HG02884 (cell line): Measurements from ENCODE around the gene KSR2.
"Not testable (repeated sequence)": the region's sequence is repeated elsewhere in the genome, so short reads cannot be mapped to it uniquely, and the experiment has no call there.

ENCODE experiments used
- ATAC-seq: cut with Tn5 transposase; IDR thresholded peaks from one replicate; pipeline ENCODE4 v1.9.1; 2021; ENCODE audit warnings: mild to moderate bottlenecking, moderate library complexity; ENCODE audit not compliant: unreplicated experiment

Gene KSR2

DNA sequence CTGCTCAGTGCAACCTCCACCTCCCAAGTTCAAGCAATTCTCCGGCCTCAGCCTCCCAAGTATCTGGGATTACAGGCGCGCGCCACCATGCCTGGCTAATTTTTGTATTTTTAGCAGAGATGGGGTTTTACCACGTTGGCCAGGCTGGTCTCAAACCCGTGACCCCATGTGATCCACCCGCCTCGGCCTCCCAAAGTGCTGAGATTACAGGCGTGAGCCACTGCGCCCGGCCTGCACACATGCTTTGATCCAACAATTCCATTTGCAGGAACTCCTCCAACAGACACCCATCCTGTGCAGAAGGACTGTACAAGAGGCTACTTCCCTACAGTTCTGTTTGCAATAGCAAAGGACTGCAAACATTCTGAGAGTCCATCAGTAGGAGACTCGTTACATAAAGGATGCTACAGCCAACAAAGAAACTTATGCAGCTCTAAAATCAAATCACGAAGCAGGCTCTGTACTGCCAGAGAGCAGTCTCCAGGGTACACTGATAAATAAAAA lies 108.0 kb downstream of the KSR2 start:
- ATAC-seq = not testable (repeated sequence)

DNA sequence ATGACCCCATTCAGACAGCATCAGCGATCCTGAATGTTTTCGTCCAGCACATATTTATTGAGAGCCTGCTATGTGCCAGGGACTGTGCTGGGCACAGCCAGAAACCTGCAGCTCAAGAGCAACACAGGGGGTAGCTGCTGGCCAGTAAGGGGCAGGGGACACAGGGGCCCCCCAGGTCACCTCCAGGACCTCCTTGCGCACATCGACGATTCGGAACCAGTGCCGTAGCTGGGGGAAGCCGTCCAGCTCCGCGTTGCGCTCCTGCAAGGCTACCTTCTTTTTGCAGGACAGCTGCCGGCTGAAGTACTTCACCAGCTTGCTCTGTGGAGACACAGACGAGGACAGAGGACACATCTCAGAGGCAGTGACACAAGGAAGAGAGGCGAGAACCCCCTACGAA lies 108.7 kb downstream of the KSR2 start:
- ATAC-seq = no peak

DNA sequence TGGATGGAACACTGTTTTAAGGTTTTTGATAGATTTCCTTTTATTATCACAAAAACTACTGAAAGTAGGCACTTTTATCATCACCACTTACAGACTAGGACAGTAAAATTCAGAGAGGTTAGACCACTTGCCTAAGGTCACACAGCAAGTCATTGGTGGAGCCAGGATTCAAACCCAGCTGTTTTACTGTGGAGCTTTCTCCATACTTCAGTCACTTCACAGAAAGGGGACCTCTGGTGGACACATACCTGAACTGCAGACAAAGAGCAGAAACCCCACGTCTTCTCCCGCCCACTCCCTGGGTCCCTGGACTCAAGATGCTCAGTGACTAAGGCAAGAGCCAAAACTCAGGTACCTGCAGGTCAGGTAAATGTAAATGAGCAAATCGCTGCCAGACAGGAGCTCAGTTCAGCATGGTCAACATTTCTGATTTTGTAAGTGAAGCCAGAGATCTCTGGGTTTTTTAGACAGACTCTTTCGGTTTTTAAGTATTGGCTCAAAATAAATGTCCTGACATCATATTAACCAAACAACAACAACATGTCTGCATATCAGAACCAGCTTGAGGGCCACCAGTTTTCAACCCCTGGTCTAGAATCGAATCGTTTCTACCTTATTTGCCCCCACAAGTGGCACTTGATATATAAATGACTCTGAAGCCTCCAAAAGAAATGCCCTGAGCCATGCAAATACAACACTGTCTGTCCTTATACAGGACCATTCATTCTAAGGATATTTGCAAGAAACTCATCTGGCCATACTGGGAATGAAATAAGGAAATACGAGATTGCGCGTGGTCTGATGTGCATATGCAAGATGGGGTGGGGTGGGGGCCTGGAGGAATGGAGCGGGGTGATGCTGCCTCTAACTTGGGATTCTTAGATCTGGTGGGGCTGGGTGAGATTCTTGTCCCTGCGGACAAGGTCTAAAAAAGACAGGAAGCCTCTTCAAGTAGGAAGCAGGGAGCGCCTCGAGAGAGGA lies 110.9 kb downstream of the KSR2 start:
- ATAC-seq = no peak

DNA sequence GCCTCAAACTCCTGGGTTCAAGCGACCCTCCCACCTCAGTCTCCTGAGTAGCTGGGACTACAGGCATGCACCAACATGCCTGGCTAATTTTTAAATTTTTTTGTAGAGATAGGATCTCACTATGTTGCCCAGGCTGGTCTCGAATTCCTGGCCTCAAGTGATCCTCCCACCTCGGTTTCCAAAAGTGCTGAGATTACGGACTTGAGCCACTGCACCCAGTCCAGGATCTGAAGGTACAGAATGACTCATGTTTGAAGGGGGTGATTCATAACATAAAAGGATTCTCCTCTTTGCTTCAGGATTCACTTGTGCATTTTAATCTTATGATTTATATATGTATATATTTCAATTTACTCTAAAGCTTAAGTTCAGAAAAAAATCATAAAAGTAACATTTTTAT lies 111.7 kb downstream of the KSR2 start:
- not testable (repeated sequence) for ATAC-seq

DNA sequence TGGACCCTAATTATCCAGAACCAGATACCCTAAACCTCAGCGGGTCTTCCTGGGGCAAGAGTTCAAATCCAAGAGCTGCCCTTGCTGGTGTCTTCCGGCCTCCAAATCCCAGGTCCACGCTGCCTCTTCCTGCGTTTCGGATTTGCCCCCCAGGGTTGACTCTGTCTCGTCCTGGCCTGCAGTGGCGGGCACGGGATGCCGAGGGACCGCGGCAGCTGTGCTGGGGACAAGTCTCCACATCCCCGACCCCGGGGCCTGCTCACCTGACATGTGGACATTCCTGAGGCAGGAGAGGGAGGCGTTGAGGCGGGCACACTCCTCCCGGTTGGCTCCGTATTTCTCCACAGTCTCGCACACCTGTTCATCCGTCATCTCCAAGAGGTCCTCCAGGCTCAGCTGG lies 113.6 kb downstream of the KSR2 start:
- ATAC-seq = no peak

DNA sequence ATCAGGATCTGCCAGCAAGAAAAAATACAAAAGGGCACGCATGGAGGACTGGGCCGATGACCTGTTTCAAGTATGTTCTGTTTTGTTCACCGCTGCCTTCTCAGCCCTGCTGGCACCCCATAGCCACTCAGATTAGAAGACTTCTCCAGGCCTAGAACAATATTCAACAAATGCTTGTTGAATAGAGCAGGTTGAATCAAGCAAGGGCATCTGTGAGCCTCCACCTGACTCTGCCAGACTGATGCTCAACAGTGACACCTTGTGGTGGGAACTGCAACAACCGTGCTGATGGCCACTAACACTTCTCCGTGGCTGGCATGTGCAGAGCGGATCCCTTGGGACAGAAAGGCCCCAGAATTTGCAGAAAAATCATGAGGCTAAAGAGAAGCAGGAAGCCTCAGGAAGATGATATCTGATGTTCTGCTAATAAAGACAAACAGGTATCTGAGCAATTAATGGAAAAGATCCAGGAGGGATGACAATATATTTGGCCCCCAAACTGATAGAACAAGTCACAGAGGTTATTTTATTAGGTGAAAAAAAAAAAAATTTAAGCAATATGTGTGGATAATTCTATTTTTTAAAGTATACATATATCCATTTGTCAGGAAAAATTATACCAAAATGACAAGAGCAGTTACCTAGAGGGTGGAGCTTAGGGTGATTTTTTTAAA lies 114.3 kb downstream of the KSR2 start:
- ATAC-seq = no peak

DNA sequence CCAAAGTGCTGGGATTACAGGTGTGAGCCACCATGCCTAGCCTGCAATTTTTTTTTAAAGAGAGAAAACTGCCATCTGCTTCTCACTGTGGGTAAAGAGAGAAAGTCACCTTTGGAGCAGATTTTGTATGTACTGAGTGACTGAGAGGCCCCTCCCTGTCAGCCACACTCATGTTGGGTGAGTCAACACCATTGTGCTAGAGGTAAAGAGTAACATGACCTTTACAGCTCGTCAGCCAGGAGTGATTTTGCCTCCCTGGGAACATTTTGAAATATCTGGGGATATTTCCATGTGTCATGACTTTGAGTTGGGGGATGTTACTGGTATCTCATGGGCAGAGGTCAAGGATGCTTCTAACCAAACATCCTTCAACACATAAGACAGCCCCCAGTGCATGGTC lies 115.2 kb downstream of the KSR2 start:
- no peak for ATAC-seq

DNA sequence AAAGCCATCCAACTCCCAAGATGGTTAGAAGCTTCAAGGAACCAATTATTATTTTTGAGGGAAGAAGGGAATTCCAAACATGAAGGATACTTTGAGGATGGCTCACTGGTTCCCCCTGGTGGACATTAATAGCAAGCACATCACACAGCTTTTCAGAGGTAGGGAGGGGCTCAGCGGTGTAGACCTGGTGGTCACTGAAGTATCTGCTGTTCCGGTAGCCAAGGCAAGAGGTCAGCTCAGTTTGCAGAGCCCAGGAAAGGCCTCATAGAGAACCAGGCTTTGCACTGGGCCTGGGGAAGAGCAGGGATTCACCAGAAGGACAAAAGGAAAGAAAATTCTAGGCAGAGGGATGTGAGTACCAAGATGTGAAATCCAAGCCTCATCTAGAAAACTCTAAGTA lies 118.7 kb downstream of the KSR2 start:
- no peak for ATAC-seq

DNA sequence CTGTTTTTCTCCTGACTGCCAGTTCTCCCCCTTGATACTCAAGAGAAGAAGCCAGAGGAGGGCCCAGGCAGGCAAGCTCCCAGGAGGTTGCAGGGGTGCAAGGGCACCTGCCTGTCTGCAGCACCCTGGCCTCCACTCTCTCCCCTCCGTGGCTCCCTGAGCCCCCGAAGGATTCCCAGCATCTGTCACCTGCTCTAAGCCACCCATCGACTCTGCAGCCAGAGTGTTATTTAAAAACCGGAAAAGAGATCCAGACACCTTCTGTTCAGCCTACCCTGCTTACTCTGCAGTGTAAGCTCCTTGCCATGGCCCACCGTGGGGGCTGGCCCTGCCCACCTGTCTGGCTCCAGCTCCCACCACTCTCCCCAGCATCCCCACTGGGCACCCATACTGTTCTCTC lies 121.4 kb downstream of the KSR2 start:
- ATAC-seq = no peak

DNA sequence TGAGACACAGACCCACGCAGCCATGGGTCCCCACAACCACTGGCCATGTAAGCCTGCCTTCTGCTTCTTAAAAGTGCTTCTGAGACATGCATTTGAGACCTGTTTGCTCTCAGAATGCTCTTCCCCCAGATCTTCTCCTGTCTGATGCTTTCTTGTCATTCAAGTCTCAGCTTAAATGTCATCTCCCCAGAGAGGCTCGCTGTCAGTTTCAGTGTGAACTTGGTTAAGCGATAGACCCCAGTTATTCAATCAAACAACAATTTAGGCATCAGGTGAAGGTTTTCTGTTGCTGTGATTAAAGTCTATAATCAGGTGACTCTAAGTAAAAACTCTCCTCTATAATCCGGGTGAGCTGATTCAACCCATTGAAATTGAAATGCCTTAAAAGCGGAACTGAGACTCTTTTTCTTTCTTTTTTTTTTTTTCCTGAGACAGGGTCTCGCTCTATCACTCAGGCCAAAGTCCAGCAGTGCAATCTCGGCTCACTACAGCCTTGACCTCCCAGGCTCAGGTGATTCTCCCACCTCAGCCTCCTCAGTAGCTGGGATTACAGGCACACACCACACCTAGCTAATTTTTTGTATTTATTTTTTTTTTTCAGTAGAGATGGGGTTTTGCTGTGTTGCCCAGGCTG lies 123.4 kb downstream of the KSR2 start:
- no peak for ATAC-seq

DNA sequence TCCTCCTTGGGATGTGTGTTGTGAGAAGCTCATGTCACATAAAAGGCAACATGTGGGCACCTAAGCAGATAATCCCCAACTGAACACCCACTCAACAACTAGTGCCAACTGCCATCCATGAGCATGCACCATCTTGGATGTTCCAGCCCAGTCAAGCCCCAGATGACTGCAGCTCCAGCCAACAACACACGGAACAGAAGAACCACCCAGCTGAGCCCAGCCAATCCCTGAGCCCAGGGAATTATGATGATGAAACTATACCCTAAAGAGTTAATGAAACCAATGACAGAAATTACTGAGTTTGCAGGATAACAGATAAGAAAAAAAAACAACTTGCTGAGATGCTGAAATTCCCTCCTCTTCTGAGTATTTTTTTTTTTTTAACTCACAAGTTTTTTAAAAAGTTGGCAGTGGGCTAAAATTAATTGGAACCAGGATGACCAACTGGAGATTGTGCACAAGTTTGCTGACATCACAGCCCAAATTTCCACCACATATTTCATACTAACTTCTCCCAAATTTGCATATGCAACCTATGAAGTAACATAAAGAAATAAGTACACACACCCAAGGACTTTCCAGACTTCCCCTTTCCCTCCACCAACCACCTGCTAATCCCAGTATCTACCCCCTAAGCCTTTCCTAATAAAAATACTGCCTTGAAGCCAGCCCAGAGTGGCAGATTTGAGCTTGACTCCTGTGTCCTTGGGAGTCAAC lies 124.5 kb downstream of the KSR2 start:
- ATAC-seq = no peak

DNA sequence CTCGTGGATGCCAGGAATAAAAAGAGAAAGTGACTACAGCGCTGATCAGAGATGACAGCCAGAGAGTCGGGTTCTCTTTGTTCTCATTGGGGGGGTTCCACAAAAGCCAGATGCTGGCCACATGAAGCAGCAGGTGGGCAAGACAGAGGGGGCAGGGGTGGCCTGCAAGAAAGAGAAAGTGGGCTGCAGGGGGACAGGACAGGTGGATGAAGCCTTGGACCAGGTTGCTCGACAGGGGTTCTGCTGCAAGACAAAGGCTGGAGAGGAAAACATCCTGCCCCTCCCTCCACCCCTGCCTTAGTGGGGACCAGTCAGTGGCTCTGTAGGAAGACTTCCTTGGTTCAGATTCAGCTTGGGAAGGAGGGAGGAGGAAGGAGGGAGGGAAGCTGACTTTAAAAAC lies 126.2 kb downstream of the KSR2 start:
- ATAC-seq = no peak

DNA sequence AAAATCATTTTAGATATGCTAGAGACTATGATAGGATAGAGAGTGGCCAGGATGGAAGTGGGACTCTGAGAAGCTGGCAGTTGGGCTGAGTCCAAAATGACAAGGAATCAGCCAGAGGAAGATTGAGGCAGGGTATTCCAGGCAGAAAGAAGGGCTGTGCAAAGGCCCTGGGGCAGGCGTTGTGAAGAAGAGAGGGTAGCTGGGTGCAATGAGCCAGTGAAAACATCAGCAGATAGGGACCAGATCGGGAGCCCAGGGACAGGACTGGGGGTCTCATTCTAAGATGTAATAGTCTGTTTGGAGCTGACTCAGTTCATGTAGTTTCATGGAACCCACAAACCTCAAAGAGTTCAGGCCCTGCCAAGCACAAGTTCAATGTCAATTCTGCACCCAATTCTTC lies 126.6 kb downstream of the KSR2 start:
- no peak for ATAC-seq

DNA sequence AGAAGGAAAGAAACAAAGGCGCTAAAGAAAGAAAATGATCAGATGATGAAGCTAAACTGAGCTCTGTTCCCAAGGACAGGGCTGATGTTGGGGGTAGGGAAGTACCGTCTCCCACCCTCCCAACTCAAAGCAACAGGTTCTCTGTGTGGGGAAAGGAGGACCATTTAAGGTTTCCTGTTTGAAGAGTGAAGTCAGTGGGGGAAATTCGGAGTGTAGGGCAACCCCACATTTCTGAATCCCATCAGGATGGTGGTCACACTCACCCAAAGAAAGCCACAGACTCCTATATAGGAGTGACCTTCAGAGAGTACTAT lies 131.1 kb downstream of the KSR2 start:
- ATAC-seq = no peak

DNA sequence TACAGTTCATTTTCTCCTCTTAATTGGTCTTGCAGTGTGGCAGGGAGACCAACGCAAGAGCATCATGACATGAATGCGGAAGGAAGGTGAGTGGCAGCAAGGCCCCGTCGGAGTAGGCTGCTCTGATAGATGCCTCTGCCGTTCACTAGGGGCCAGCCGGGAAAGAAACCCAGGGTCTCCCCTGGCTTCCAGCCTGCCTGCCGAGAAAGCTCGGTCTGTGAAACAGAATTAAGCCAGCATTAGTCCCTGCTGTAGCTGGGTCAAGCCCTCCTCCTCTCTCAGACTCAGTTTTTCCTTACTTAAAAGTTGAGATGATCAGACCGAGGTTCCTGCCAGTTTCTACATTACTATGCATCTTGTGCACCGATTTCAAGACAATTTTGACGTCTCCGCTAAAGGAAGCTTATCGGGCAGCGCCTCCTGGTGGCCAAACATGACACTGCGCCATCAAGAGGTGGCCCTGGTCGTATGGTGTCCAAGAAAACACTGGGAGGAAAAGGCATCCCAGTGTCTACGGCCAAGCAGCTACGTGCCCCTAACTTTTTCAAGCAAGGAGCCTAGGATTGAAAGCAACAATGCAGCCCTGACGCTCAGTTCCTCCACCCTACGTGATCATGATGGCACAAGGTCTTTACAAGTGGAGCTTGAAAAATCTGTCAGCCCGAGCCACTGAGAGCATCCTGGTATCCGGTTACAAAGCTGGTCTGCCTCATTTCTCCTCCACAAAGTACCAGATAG lies 131.6 kb downstream of the KSR2 start:
- ATAC-seq = peak; percentile 50

DNA sequence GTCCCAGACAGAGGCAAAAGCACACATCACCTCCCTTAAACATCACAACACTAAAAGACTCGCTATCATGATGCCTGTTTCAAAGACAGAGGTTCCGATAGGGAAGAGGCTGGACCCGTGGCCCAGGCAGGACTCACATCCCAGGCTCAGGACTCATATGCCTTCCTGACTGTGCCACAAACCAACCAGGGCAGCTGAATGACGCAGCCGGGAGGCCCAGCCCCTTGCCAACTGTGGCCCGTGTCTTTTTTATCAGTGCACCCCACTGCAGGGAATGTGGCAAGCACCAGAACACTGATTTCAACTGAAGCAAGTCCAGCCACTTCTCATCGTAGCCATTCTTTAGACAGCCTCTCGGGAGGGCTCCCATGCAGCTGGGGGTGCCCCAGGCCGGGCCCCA lies 132.3 kb downstream of the KSR2 start:
- ATAC-seq = no peak

DNA sequence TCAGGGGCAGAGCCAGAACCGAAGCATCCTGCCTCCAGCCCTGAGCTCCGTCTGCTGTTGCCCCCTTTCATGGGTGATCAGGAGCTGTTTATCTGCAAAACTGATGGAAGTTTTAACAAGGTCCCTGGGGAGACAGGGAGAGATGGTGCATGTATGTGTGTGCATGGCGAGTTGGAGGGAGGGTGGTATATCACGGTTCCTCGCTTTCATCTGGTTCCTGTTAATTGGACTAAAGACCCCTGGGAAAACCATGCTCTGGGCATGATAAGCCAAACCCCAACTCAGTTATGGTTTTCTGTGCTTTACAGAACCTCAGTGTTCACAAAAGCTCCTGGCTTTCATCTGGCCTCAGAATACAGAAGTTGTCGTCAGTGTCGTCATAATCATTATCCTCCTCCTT lies 133.6 kb downstream of the KSR2 start:
- ATAC-seq = no peak

DNA sequence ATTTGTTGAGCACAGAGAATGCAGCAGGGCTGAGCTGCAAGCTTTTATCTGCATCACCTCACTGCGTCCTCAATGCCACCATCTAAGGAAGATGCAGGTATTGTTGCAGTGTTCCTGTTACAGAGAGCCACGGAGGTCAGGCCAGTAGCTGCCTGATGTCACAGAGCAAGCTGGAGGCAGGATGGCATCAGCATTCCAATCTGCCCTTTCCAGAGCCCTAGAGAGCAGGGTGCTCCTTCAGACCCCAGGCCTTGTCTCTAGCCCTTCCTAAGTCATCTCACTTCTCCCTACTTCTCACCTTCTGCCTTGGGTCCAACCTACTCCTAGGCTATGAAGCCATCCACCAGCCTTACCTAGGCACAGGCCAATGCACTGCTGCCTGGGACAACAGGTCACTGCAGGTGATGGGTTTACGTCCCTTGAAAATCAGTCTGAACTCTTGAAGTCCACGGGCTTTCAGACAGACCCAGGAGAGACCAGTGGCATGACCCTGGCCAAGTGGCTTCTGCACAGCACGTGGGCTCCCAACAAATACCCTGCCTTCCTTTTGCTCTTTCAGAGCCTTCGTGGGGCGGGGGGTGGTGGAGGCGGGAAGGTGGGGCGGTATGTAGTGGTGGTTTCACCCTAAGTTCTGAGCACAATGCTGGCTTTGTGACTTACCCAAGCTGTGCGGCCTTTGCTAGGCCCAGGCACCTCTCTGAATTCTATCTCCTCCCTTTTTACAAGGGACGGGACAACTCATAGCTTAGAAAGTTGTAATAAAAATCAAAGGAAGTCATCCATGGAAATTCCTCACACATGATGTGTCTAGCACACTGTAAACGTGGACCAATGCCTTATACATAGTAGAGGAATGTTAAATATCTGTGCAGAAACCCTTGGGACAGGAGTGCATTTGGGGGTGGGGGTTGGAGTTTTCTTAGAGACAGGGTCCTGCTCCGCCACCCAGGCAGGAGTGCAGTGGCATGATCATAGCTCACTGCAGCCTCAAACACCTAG lies 136.0 kb downstream of the KSR2 start:
- ATAC-seq = no peak

DNA sequence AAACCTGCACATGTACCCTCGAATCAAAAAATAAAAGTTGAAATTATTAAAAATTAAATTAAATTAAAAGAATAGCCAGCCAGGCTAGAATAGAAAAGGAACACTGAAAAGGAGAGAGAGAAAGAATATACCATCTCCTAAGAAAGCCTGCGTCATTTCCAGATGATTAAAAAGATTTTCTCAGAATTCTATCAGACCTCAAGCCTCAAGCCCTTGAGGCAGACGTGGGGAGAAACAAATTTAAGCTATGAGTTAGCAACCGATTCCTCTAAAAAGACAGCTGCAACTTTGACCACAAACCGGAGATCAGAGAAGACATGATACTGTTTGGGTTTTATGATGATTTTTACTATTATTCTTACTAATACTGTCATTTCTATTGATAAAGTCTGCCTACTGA lies 138.3 kb downstream of the KSR2 start:
- ATAC-seq = no peak
